Measurements from ENCODE around the gene ZEB1. TPM values are rescaled to one million over a fixed set of nuclear protein-coding genes. Genes with fewer than 3 reads are reported as not detected.

The ZEB1 gene
- total RNA-seq, 1 experiment from 2014 or later = 53.9 TPM

GRCh38 chr10:31288962-31289361 lies 30.1 kb upstream of the ZEB1 start:
- Histone ChIP-seq H3K4me3 (ENCODE audit: low read length) (no peak overlapping the region), H3K4me2 (ENCODE audit: low read depth, low read length, poor library complexity, severe bottlenecking) (no peak overlapping the region), H3K27me3 (ENCODE audit: low read length) (no peaks in the 10 kb centered on the region), H3K9me2 (replicated peaks; ENCODE audit: insufficient read depth, low read length) (no peaks in the 10 kb centered on the region), H3K36me3 (ENCODE audit: insufficient read depth, low read length) (no peaks in the 10 kb centered on the region), H3K4me1 (ENCODE audit: low read length) (no peaks in the 10 kb centered on the region), H3K27ac (ENCODE audit: low read length) (no peak overlapping the region), H3K9ac (ENCODE audit: low read length) (no peak overlapping the region), H2AFZ (ENCODE audit: low read length) (no peak overlapping the region), H4K20me1 (ENCODE audit: insufficient read depth, low read depth, low read length) (no peaks in the 10 kb centered on the region), H3K79me2 (ENCODE audit: low read length) (no peaks in the 10 kb centered on the region), H3K9me3 (ENCODE audit: low read length) (no peaks in the 10 kb centered on the region)
- DNase-seq = no peak

- no peaks in the 10 kb centered on the region for H3K9me2 ChIP-seq (replicated peaks; ENCODE audit: insufficient read depth, low read length)
- no peak overlapping the region for H3K4me3 ChIP-seq (ENCODE audit: low read length)
- H3K27me3 ChIP-seq (ENCODE audit: low read length) = no peaks in the 10 kb centered on the region
- no peak overlapping the region for H3K9ac ChIP-seq (ENCODE audit: low read length)
- H3K27ac ChIP-seq (ENCODE audit: low read length) = no peak overlapping the region
- no peaks in the 10 kb centered on the region for H4K20me1 ChIP-seq (ENCODE audit: insufficient read depth, low read depth, low read length)
- H3K4me1 ChIP-seq (ENCODE audit: low read length) = no peaks in the 10 kb centered on the region
- no peak overlapping the region for H2AFZ ChIP-seq (ENCODE audit: low read length)
- no peak overlapping the region for H3K4me2 ChIP-seq (ENCODE audit: low read depth, low read length, poor library complexity, severe bottlenecking)
- DNase-seq = no peak
- no peaks in the 10 kb centered on the region for H3K36me3 ChIP-seq (ENCODE audit: insufficient read depth, low read length)
- no peaks in the 10 kb centered on the region for H3K79me2 ChIP-seq (ENCODE audit: low read length)
- H3K9me3 ChIP-seq (ENCODE audit: low read length) = no peaks in the 10 kb centered on the region
Observed at GRCh38 chr10:31290386-31290785, 28.6 kb upstream of the ZEB1 start.

GRCh38 chr10:31291123-31291522 lies 27.9 kb upstream of the ZEB1 start:
- H3K4me3 ChIP-seq (ENCODE audit: low read length) = no peak overlapping the region
- no peaks in the 10 kb centered on the region for H3K9me3 ChIP-seq (ENCODE audit: low read length)
- no peak overlapping the region for H3K27ac ChIP-seq (ENCODE audit: low read length)
- H3K4me2 ChIP-seq (ENCODE audit: low read depth, low read length, poor library complexity, severe bottlenecking) = no peak overlapping the region
- no peak overlapping the region for H3K9ac ChIP-seq (ENCODE audit: low read length)
- H2AFZ ChIP-seq (ENCODE audit: low read length) = no peak overlapping the region
- H3K4me1 ChIP-seq (ENCODE audit: low read length) = no peaks in the 10 kb centered on the region
- H3K27me3 ChIP-seq (ENCODE audit: low read length) = no peaks in the 10 kb centered on the region
- no peak for DNase-seq
- H3K79me2 ChIP-seq (ENCODE audit: low read length) = no peaks in the 10 kb centered on the region
- no peaks in the 10 kb centered on the region for H4K20me1 ChIP-seq (ENCODE audit: insufficient read depth, low read depth, low read length)
- no peaks in the 10 kb centered on the region for H3K36me3 ChIP-seq (ENCODE audit: insufficient read depth, low read length)
- H3K9me2 ChIP-seq (replicated peaks; ENCODE audit: insufficient read depth, low read length) = no peaks in the 10 kb centered on the region

GRCh38 chr10:31294558-31294957 lies 24.5 kb upstream of the ZEB1 start:
- Histone ChIP-seq H3K79me2 (ENCODE audit: low read length) (no peaks in the 10 kb centered on the region), H3K9ac (ENCODE audit: low read length) (no peak overlapping the region), H2AFZ (ENCODE audit: low read length) (no peak overlapping the region), H3K9me2 (replicated peaks; ENCODE audit: insufficient read depth, low read length) (no peaks in the 10 kb centered on the region), H3K9me3 (ENCODE audit: low read length) (no peaks in the 10 kb centered on the region), H3K27me3 (ENCODE audit: low read length) (no peaks in the 10 kb centered on the region), H4K20me1 (ENCODE audit: insufficient read depth, low read depth, low read length) (no peaks in the 10 kb centered on the region), H3K36me3 (ENCODE audit: insufficient read depth, low read length) (no peaks in the 10 kb centered on the region), H3K4me2 (ENCODE audit: low read depth, low read length, poor library complexity, severe bottlenecking) (no peak overlapping the region), H3K4me3 (ENCODE audit: low read length) (no peak overlapping the region), H3K27ac (ENCODE audit: low read length) (no peak overlapping the region), H3K4me1 (ENCODE audit: low read length) (no peaks in the 10 kb centered on the region)
- DNase-seq = no peak

GRCh38 chr10:31296754-31297153 lies 22.3 kb upstream of the ZEB1 start:
- Histone ChIP-seq H3K9me3 (ENCODE audit: low read length) (no peaks in the 10 kb centered on the region), H3K4me2 (ENCODE audit: low read depth, low read length, poor library complexity, severe bottlenecking) (no peak overlapping the region), H3K4me3 (ENCODE audit: low read length) (no peak overlapping the region), H3K4me1 (ENCODE audit: low read length) (no peaks in the 10 kb centered on the region), H3K27ac (ENCODE audit: low read length) (no peak overlapping the region), H2AFZ (ENCODE audit: low read length) (no peak overlapping the region), H3K9me2 (replicated peaks; ENCODE audit: insufficient read depth, low read length) (no peaks in the 10 kb centered on the region), H3K9ac (ENCODE audit: low read length) (no peak overlapping the region), H3K27me3 (ENCODE audit: low read length) (no peaks in the 10 kb centered on the region), H4K20me1 (ENCODE audit: insufficient read depth, low read depth, low read length) (no peaks in the 10 kb centered on the region), H3K36me3 (ENCODE audit: insufficient read depth, low read length) (no peaks in the 10 kb centered on the region), H3K79me2 (ENCODE audit: low read length) (no peaks in the 10 kb centered on the region)
- no peak for DNase-seq

- H3K36me3 ChIP-seq (ENCODE audit: insufficient read depth, low read length) = no peaks in the 10 kb centered on the region
- H3K4me3 ChIP-seq (ENCODE audit: low read length) = no peak overlapping the region
- no peak overlapping the region for H3K27ac ChIP-seq (ENCODE audit: low read length)
- DNase-seq = no peak
- no peaks in the 10 kb centered on the region for H3K9me3 ChIP-seq (ENCODE audit: low read length)
- H3K9me2 ChIP-seq (replicated peaks; ENCODE audit: insufficient read depth, low read length) = no peaks in the 10 kb centered on the region
- no peak overlapping the region for H2AFZ ChIP-seq (ENCODE audit: low read length)
- H4K20me1 ChIP-seq (ENCODE audit: insufficient read depth, low read depth, low read length) = no peaks in the 10 kb centered on the region
- H3K79me2 ChIP-seq (ENCODE audit: low read length) = no peaks in the 10 kb centered on the region
- H3K9ac ChIP-seq (ENCODE audit: low read length) = no peak overlapping the region
- H3K4me1 ChIP-seq (ENCODE audit: low read length) = no peaks in the 10 kb centered on the region
- H3K4me2 ChIP-seq (ENCODE audit: low read depth, low read length, poor library complexity, severe bottlenecking) = no peak overlapping the region
- H3K27me3 ChIP-seq (ENCODE audit: low read length) = no peaks in the 10 kb centered on the region
Observed at GRCh38 chr10:31299119-31299518, 19.9 kb upstream of the ZEB1 start.

- Histone ChIP-seq H2AFZ (ENCODE audit: low read length) (no peak overlapping the region), H3K79me2 (ENCODE audit: low read length) (no peaks in the 10 kb centered on the region), H3K27ac (ENCODE audit: low read length) (no peak overlapping the region), H3K9me3 (ENCODE audit: low read length) (no peaks in the 10 kb centered on the region), H3K4me3 (ENCODE audit: low read length) (no peak overlapping the region), H3K4me2 (ENCODE audit: low read depth, low read length, poor library complexity, severe bottlenecking) (no peak overlapping the region), H3K9ac (ENCODE audit: low read length) (no peak overlapping the region), H3K9me2 (replicated peaks; ENCODE audit: insufficient read depth, low read length) (no peaks in the 10 kb centered on the region), H3K27me3 (ENCODE audit: low read length) (no peaks in the 10 kb centered on the region), H3K4me1 (ENCODE audit: low read length) (peaks cover 9% of the 10 kb centered on the region), H3K36me3 (ENCODE audit: insufficient read depth, low read length) (no peaks in the 10 kb centered on the region), H4K20me1 (ENCODE audit: insufficient read depth, low read depth, low read length) (no peaks in the 10 kb centered on the region)
- DNase-seq = no peak
Observed at GRCh38 chr10:31303212-31303611, 15.8 kb upstream of the ZEB1 start.

GRCh38 chr10:31304291-31304970 lies 14.6 kb upstream of the ZEB1 start:
- Histone ChIP-seq H3K9me3 (ENCODE audit: low read length) (no peaks in the 10 kb centered on the region), H4K20me1 (ENCODE audit: insufficient read depth, low read depth, low read length) (no peaks in the 10 kb centered on the region), H3K9me2 (replicated peaks; ENCODE audit: insufficient read depth, low read length) (no peaks in the 10 kb centered on the region), H3K27me3 (ENCODE audit: low read length) (no peaks in the 10 kb centered on the region), H3K36me3 (ENCODE audit: insufficient read depth, low read length) (no peaks in the 10 kb centered on the region), H3K9ac (ENCODE audit: low read length) (no peak overlapping the region), H3K4me1 (ENCODE audit: low read length) (peaks cover 9% of the 10 kb centered on the region), H3K4me3 (ENCODE audit: low read length) (no peak overlapping the region), H2AFZ (ENCODE audit: low read length) (no peak overlapping the region), H3K27ac (ENCODE audit: low read length) (no peak overlapping the region), H3K79me2 (ENCODE audit: low read length) (no peaks in the 10 kb centered on the region), H3K4me2 (ENCODE audit: low read depth, low read length, poor library complexity, severe bottlenecking) (no peak overlapping the region)
- DNase-seq = no peak

Measured in Karpas-422 (cell line).